ENCODE data around the gene YAF2.

The YAF2 gene, protein sequence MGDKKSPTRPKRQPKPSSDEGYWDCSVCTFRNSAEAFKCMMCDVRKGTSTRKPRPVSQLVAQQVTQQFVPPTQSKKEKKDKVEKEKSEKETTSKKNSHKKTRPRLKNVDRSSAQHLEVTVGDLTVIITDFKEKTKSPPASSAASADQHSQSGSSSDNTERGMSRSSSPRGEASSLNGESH

DNA sequence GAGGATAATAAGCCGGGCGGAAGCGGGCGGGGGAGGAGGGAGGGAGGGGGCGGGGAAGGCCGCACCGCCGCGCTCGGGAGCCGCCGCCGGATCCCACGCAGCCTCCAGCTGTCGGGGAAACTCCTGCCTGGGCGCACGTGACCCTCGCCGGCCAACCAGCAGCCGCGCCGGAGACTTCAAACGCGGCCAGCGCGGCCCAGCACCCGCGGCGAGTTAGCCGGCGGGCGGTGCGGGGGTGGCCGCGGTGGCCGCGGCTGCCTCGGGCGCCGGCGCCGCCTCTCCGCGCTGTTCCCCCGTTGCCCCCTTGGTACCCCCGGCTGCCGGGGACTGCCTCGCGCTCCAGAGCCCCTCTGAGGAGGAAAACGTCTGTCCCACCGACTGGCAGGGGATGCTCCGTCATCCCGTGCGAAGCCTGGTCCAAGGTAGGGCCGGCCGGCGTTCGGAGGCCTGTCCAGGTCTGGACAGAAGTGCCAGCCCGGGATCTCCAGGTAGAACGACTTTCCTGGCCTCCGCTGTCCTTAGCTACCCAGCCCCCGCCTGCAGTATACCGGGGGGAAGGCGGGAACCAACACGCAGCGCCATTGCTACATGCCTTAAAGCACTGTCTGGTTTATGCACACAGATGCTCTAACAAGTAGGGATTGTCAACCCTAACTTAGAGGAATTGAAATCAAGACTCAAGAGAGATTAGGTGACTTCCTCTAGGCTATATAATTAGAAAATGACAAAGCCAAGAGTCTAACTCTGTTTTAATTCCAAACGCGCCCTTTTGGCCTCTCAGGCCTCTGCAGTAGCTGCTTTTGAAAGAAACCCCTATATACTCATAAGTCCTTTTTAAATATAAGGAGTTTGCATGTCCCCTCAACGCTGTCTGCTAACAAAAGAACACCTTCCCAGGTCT is at the start of gene YAF2:
Gene YAF2 (minus strand): TSS at position 9 of the 901 bp plus-strand sequence. CDS start 68 bp downstream, outside the sequence.
- DNase-seq (ENCODE audit: extremely low spot score, insufficient read length, low read depth) (peak; percentile 81), FAIRE-seq (peak; percentile 76)

DNA sequence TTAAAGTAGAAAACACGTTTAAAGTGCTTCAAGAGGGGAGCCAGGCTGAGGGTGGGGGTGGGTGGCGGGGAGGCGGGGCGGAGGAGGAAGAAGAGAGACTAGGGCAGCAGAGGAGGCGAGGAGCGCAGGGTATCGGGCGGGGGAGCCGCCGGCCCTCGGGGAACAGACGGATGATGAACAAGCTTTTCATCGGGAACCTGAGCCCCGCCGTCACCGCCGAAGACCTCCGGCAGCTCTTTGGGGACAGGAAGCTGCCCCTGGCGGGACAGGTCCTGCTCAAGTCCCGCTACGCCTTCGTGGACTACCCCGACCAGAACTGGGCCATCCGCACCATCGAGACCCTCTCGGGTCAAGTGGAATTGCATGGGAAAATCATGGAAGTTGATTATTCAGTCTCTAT is 48.7 kb upstream of the YAF2 start:
- DNase-seq (ENCODE audit: extremely low spot score, insufficient read length, low read depth): no peak
- FAIRE-seq: no peak

DNA sequence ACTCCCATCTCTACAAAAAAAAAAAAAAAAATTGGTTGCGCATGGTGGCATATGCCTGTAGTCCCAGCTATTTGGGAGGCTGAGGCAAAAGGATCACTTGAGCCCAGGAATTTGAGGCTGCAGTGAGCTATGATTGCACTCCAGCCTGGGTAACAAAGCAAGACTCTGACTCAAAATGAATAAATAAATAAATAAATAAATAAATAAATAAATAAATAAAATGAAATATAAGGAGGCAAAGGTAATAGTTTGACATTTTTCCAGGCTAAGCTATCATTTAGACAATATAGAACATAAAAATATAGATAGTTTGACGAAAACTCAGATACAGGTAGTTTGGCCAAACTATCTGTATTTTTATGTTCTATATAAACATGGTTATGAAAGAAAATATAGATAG is 47.4 kb upstream of the YAF2 start:
- DNase-seq (ENCODE audit: extremely low spot score, insufficient read length, low read depth): no peak
- no peak for FAIRE-seq

DNA sequence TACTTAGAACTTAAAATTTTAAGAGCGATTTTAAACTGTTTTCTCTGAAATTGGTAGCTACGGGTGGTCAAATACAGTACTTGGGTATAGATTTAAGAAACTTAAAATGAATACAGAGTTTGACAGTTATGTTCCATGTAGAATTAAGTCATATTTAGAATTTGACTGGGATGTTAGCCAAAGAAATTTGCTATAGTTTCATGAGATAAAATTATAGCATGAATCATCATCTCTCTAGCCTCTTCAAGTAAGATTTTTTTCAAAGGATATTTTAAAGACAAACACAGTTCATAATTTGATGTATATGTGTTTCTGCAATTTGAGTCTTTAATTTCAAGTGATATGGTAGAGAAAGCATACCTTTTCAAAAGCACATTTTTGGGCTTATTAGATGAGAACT is 46.8 kb upstream of the YAF2 start:
- no peak for FAIRE-seq
- no peak for DNase-seq (ENCODE audit: extremely low spot score, insufficient read length, low read depth)

DNA sequence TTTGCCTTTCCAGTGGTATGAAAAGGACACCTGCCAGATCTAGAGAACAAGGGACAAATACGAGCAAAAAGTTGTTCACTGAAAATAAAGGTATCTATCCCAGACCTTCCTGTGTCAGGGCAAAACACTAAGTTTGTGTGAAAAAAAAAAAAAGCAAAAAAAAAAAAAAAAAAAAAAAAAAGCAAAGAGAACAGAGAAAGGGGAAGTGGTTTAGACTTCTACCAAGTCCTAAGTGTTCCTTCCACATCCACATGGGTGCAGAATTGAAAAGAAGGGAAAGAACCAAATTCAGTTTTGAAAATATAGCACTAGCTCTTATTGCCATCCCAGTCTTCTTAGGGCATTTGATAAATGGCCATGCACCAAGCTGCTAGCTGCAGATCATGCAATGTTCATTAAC is 46.1 kb upstream of the YAF2 start:
- FAIRE-seq (peak; percentile 64), DNase-seq (ENCODE audit: extremely low spot score, insufficient read length, low read depth) (no peak)

DNA sequence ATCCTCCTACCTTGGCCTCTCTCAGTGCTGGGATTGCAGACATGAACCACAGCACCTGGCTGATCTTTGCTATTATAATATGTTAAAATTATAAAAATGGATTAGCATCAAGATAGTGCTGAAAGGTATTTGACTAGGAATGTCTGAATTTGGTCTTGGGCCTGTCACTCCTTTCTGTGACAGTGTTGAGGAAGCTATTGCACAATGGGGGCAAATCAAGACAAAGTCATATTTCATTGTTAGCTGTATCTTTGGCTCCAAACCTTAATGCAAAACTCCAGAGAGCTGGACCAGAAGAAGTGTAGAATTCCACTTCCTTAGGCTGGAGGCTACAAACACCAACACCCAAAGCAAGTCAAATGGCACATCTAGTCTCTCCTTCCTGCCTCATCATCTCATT is 45.7 kb upstream of the YAF2 start:
- DNase-seq (ENCODE audit: extremely low spot score, insufficient read length, low read depth) (no peak), FAIRE-seq (no peak)

DNA sequence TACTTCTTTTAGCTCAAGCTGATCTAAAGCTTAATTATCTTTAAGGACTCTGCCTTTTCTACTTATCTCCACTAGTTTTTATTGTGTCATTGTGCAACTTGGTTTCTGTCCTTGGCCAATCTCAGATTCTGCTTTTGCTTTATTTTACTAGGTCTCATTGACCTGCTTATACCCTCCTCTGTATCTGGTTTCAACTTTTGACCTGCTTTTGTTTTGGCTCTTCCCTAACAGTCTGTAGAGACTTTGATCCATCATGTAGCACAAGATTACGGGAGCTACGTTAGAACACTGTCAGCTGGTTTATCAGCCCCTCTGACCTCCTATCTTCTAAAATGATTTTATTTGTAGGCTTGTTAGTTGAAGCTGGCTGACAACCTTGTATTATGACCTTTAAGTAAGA is 44.2 kb upstream of the YAF2 start:
- DNase-seq (ENCODE audit: extremely low spot score, insufficient read length, low read depth) (no peak), FAIRE-seq (no peak)

DNA sequence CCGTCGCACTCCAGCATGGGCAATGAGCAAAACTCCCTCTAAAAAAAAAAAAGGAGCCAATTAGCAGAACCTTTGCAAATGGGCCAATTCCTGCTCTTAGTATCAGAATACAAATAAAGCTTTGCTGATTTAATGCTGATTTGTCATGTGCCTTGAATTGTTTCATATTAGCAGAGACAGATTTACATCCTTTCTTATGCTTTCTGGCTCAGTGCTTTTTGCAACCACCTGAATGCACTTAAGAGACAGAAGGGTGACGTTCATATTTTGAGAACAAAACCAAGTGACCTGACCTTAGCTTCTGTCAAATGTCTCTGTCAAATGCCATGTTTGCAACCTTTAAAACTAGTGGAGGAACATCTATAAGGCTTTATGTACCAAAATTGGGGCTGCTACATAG is 43.8 kb upstream of the YAF2 start:
- DNase-seq (ENCODE audit: extremely low spot score, insufficient read length, low read depth) (no peak), FAIRE-seq (no peak)

DNA sequence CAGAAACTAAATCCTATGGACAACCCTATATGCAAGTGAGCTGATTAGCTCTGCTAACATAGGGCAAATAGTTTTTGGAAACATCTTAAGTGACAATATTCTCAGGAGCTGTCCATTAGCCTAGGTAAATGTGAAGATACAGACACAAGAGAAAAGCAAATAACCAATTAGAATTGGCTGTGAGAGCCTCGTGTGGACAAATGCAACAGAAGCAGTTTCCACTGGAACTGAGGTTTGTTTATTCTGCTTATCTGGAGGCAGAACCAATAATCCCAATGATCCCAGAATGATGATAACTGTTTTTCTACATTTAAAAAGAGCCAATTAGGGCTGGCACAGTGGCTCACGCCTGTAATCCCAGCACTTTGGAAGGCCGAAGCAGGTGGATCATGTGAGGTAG is 43.2 kb upstream of the YAF2 start:
- FAIRE-seq: no peak
- DNase-seq (ENCODE audit: extremely low spot score, insufficient read length, low read depth): no peak

DNA sequence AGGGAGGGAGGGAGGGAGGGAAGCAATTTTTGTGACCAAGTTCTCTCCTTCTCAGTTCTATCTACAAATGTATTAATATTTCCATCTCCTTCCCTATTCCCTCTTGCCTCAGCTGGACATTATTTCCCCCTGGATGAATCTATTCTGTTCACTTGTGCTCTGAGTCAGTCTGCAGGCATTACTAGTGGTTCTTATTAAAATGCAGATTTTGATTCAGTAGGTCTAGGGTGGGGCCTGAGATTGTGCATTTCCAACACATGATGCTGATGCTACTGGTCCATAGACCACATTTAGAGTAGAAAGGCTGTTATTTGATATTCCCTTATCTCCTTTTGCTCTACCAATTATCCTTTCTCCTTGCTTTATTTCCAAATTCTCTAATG is 40.1 kb upstream of the YAF2 start:
- no peak for DNase-seq (ENCODE audit: extremely low spot score, insufficient read length, low read depth)
- FAIRE-seq: no peak

DNA sequence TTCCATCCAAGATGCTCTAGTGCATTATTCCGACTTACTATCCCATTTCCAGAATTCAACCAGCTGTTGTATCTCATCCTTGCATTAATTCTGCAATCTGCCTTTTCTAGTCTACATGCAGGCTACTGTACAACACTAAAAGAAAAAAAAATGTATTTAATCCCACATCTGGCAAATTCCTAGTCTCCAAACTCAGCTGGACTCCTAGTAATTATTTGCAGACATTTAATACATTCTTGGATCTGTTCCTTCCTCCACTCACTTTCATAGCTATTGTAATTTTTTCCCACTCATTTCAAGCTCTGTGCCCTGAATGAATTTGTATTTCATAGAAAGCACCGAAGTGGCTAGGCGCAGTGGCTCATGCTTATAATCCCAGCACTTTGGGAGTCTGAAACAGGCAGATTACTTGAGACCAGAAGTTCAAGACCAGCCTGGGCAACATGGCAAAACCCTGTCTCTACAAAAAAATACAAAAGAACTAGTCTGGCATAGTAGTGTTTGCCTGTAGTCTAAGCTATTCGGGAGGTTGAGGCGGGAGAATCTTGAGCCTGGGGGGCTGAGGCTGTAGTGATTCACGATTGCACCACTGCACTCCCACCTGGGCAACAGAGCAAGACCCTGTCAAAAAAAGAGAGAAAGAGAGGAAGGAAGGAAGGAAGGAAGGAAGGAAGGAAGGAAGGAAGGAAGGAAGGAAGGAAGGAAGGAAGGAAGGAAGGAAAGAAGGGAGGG is 39.5 kb upstream of the YAF2 start:
- FAIRE-seq (no peak), DNase-seq (ENCODE audit: extremely low spot score, insufficient read length, low read depth) (no peak)

DNA sequence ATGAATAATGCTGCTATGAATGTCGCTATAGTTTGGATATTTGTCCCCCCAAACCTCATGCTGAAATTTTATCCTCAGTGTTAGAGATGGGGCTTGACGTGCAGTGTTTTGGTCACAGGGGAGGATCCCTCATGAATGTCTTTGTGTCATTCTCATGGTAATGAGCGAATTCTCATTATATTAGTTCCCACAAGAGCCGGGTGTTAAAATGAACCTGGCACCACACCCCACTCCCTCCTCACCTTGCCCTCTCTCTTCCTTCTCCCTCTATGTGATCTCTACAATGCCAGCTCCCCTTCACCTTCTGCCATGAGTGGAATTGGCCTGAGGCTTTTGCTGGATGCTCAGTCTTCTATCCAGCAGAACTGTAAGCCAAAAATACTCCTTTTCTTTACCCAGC is 37.5 kb upstream of the YAF2 start:
- FAIRE-seq (no peak), DNase-seq (ENCODE audit: extremely low spot score, insufficient read length, low read depth) (no peak)

DNA sequence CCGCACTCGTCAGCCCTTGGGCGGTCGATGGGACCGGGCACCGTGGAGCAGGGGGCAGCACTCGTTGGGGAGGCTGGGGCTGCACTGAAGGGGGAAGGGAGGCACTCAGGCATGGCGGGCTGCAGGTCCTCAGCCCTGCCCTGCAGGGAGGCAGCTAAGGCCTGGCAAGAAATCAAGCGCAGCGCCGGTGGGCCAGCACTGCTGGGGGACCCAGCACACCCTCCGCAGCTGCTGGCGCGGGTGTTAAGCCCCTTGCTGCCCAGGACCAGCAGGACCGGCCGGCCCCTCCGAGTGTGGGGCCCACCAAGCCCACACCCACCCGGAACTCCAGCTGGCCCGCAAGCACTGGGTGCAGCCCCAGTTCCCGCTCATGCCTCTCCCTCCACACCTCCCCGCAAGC is 35.7 kb upstream of the YAF2 start:
- no peak for DNase-seq (ENCODE audit: extremely low spot score, insufficient read length, low read depth)
- no peak for FAIRE-seq

DNA sequence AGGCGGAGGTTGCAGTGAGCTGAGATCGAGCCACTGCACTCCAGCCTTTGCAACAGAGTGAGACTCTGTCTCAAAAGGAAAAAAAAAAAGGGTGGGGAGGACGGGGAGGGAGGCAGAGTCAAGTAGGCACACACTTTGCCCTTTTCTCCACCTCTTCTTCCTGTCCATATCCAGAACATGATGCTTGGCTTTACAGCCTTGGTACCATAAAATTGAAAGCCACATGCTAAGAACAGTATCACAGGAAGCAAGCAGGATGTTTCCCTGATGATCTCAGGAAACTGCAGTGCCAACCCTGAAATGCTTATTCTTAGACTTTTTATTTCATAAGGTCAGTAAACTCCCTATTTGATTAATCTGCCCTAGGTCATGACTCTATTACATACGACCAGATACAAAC is 32.5 kb upstream of the YAF2 start:
- FAIRE-seq: no peak

DNA sequence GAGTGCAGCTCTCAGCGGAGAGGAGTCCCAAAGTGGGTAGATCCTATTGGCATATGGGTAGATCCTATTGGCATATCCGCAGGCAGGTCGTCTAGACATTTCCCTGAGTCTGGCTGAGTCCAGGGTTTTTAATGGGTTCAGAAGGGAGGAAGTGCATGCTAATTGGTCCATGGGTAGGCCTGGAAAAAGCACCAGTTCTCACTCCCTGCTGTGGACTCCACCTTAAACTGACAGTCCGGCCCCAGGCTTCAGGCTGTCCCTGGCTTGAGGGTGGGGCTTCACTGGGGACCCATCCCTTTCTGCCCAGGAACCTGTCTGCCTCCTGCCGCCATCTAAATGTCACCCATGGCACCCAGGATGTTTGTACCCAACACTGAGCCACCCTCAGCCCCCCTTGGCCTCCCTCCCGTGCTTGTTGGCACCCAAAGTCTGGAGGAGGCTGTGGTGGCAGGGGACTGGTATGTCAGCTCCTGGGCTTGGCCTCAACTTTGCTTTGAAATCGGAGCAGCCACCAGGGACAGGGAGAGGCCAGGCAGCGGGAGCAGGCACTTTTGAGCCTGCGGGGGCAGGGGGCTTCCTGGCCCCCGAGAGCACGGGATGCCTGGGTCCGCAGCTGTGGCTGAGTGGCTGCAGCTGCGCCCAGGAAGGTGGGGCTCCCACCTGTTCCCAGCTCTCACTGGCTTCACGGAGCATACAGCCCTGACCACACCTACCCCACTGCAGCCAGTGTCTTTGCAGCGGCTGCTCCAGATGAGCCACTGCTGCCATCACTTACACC is 29.6 kb upstream of the YAF2 start:
- DNase-seq (ENCODE audit: extremely low spot score, insufficient read length, low read depth) (no peak), FAIRE-seq (no peak)

More for the DNA sequence above, 32.5 kb upstream of the YAF2 start:
- no peak for DNase-seq (ENCODE audit: extremely low spot score, insufficient read length, low read depth)

DNA sequence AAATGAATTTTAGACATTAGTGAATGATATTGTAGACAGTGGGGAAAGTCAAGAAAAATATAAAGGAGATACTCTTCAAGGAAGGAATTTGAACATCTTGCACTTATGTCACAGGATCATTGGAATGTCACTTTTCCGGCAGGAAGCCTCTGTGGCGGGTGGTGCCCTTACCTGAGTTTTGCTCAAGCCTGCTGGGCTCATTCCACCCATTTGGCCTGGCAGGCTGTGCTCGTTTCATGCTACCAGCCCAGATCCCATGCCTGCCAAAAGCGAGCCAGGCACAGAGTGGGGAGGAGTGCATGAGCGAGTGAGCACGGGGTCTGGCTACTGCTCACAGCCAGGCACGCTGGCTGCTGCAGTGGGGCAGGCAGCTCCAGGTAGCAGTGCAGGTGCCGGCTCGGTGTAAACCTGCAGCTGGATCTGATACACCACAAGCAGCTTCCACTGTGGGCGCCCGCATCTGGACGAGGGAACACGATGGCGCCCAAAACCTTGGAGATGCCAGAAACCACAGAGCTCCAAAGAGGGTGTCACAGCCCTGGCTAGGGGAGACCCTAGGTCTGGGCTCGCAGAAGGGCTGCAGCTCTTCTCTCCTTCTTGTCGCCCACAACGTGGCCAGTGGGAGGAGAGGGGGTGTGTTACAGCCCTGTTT is 28.7 kb upstream of the YAF2 start:
- DNase-seq (ENCODE audit: extremely low spot score, insufficient read length, low read depth) (no peak), FAIRE-seq (no peak)

DNA sequence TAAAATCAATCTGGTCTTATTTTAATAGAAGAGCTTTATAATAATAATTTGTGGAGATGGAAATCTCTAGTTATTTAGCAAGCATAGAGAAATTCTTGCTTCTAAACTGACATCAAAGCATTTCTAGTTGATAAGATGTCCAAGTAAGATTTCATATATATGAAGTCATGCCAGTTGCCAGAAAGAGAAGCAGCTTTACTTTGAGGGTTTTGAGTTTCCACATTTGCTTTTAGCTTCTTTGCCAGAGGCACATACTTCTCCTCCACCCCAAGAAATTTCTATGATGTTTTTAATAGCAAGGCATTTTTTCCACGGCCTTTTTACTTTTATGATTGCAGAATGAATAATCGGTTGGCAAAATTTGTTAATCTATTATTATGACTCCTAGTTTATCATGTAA is 24.2 kb upstream of the YAF2 start:
- no peak for DNase-seq (ENCODE audit: extremely low spot score, insufficient read length, low read depth)
- FAIRE-seq: no peak

DNA sequence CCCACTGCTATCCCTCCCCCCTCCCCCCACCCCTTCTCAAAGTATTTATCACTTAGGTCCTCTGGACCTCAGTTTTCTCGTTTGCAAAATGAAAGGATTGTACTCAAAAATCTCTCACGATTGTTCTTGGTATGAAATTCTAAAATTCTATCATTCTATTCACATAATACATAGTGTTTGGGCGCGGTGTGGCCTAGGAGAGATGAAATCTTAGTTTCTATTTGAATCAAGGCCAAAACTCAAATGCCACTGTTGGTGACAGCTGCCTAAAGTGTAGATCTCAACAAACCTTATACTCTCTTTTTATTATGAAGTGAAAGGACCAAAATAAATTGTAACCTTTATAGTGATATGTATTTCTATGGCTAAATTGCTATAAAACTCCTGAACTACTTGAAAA is 23.7 kb upstream of the YAF2 start:
- FAIRE-seq: no peak
- no peak for DNase-seq (ENCODE audit: extremely low spot score, insufficient read length, low read depth)

DNA sequence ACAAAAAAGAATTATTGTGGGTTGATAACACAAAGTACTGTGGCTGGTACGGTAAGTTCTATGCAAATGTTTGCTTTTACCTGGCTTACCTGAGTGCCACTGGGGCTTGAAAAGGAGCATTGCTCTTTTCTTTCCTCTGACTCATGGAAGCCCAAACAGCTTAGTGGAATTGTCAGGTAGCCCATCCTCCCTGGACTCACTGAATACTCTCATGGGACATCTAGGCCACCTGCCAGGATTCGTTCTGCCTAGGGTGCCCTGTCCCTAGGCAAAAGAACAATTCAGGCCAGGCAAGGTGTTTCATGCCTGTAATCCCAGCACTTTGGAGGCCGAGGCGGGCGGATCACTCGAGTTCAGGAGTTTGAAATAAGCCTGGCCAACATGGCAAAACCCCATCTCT is 22.5 kb upstream of the YAF2 start:
- FAIRE-seq (no peak), DNase-seq (ENCODE audit: extremely low spot score, insufficient read length, low read depth) (no peak)

DNA sequence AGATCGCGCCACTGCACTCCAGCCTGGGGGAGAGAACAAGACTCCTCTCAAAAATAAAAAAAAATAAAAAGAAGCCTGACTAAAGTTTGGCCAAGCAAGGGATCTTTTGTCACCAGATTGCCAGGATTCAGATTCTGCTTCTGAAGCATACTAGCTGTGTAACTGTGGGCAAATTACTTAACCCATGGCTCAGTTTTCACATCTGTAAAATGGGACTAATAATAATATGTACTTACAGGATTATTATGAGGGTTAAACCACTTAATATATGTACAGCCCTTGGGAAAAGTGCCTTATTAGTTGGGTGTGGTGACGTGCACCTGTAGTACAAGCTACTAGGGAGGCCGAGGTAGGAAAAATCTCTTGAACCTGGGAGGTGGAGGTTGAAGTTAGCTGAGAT is 21.7 kb upstream of the YAF2 start:
- DNase-seq (ENCODE audit: extremely low spot score, insufficient read length, low read depth): no peak
- no peak for FAIRE-seq
